ENCODE data around the gene CPT1A.

The CPT1A gene

GRCh38 chr11:68780829-68781228, 60.9 kb downstream of the CPT1A start:
- TF ChIP-seq CTCF (IDR thresholded peaks at IDR 0.05), result no peak

GRCh38 chr11:68778205-68778604, 63.5 kb downstream of the CPT1A start:
- no peak for TF ChIP-seq CTCF (IDR thresholded peaks at IDR 0.05)

- no peak for TF ChIP-seq CTCF (IDR thresholded peaks at IDR 0.05)
Measured at GRCh38 chr11:68776442-68777235, 65.1 kb downstream of the CPT1A start.

- no peak for TF ChIP-seq CTCF (IDR thresholded peaks at IDR 0.05)
Measured at GRCh38 chr11:68775951-68776388, 65.7 kb downstream of the CPT1A start.

- no peak for TF ChIP-seq CTCF (IDR thresholded peaks at IDR 0.05)
Measured at GRCh38 chr11:68774194-68774585, 67.5 kb downstream of the CPT1A start.

GRCh38 chr11:68773521-68774193, 68.1 kb downstream of the CPT1A start:
- TF ChIP-seq CTCF (IDR thresholded peaks at IDR 0.05), result no peak

GRCh38 chr11:68772936-68773335, 68.8 kb downstream of the CPT1A start:
- no peak for TF ChIP-seq CTCF (IDR thresholded peaks at IDR 0.05)

Measured in LNCAP (cell line).